ENCODE measurements around the gene C1GALT1.

The C1GALT1 gene

GRCh38 chr7:7202375-7202720 is 20.0 kb downstream of the C1GALT1 start:
- peak overlapping the region; percentile 75 for H3K4me3 Mint-ChIP-seq
- H3K27ac Mint-ChIP-seq = peak overlapping the region; percentile 81
- H3K27me3 Mint-ChIP-seq (ENCODE audit: low read depth) = no peaks in the 10 kb centered on the region
- peaks cover 32% of the 10 kb centered on the region for H3K36me3 Mint-ChIP-seq (ENCODE audit: low read depth)
- H3K4me1 Mint-ChIP-seq (ENCODE audit: low read depth) = peaks cover 68% of the 10 kb centered on the region
- peaks cover 14% of the 10 kb centered on the region for H3K9me3 Mint-ChIP-seq

- H3K4me1 Mint-ChIP-seq (ENCODE audit: low read depth) = peaks cover 65% of the 10 kb centered on the region
- peak overlapping the region; percentile 28 for H3K4me3 Mint-ChIP-seq
Measured at GRCh38 chr7:7203813-7204575, 21.6 kb downstream of the C1GALT1 start.

DNA sequence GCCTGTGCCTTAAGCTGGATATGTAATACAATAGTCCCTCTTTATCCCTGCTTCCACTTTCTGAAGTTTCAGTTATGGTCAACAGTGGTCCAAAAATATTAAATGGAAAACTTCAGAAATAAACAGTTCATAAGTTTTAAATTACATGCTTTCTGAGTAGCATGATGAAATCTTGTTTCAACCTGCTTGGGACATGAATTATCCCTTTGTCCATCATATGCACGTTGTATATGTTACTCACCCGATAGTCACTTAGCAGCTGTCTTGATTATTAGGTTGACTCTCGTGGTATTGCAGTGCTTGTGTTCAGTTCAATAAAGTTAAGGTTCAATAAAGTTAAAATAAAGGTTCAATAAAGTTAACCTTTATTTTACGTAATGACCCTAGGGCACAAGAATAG is 25.5 kb downstream of the C1GALT1 start:
- Mint-ChIP-seq H3K4me3 (no peak overlapping the region), H3K36me3 (ENCODE audit: low read depth) (peaks cover 28% of the 10 kb centered on the region), H3K27me3 (ENCODE audit: low read depth) (no peaks in the 10 kb centered on the region), H3K27ac (no peak overlapping the region), H3K4me1 (ENCODE audit: low read depth) (peaks cover 37% of the 10 kb centered on the region), H3K9me3 (peaks cover 8% of the 10 kb centered on the region)

More at GRCh38 chr7:7203813-7204575, 21.6 kb downstream of the C1GALT1 start:
- Mint-ChIP-seq H3K36me3 (ENCODE audit: low read depth) (peaks cover 24% of the 10 kb centered on the region), H3K27me3 (ENCODE audit: low read depth) (no peaks in the 10 kb centered on the region), H3K27ac (peak overlapping the region; percentile 17), H3K9me3 (peaks cover 10% of the 10 kb centered on the region)

DNA sequence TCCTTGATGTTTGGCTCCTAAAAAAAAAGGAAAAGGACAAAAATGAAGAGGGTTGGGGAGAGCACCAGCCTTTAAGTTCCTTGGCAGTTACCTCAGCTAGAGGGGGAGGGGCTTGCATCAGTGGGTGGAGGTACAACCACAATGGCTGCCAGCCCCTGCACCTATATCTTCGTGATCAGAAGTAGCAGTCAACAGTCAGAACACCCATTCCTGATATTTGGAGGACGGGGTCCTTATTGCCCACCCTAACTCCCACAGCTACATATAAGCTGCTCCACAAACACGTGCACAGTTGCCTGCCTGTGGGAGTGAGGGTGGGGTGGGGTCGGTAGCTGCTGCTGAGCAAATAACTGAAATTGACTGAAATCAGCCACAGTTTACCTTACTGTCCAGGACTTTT is 26.2 kb downstream of the C1GALT1 start:
- no peak overlapping the region for H3K27ac Mint-ChIP-seq
- H3K4me1 Mint-ChIP-seq (ENCODE audit: low read depth) = peaks cover 31% of the 10 kb centered on the region
- H3K9me3 Mint-ChIP-seq = peaks cover 8% of the 10 kb centered on the region
- H3K4me3 Mint-ChIP-seq = no peak overlapping the region
- no peaks in the 10 kb centered on the region for H3K27me3 Mint-ChIP-seq (ENCODE audit: low read depth)
- H3K36me3 Mint-ChIP-seq (ENCODE audit: low read depth) = peaks cover 28% of the 10 kb centered on the region

DNA sequence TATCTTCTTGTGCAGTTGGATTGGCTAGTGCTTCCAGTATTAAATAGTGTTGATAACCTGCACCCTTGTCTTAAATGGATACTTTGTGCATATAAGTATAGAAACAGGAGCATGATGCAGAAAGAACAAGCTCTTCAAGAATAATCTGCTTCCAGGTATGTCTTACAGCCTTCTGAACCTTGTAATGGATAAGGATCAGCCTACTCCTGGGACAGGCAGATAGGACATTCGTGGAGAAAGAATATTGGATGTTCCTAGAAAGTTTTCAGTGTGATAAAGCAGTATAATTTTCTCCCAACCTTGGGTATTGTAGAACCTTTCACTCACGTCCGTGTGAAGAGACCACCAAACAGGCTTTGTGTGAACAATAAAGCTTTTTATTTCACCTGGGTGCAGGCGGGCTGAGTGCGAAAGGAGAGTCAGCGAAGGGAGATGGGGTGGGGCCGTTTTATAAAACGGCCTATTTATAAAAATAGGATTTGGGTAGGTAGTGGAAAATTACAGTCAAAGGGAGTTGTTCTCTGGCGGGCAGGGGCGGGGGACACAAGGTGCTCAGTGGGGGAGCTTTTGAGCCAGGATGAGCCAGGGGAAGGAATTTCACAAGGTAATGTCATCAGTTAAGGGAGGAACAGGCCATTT is 27.2 kb downstream of the C1GALT1 start:
- H3K36me3 Mint-ChIP-seq (ENCODE audit: low read depth) = peaks cover 36% of the 10 kb centered on the region
- H3K9me3 Mint-ChIP-seq = peaks cover 8% of the 10 kb centered on the region
- no peak overlapping the region for H3K4me3 Mint-ChIP-seq
- no peaks in the 10 kb centered on the region for H3K27me3 Mint-ChIP-seq (ENCODE audit: low read depth)
- peaks cover 26% of the 10 kb centered on the region for H3K4me1 Mint-ChIP-seq (ENCODE audit: low read depth)
- H3K27ac Mint-ChIP-seq = no peak overlapping the region

DNA sequence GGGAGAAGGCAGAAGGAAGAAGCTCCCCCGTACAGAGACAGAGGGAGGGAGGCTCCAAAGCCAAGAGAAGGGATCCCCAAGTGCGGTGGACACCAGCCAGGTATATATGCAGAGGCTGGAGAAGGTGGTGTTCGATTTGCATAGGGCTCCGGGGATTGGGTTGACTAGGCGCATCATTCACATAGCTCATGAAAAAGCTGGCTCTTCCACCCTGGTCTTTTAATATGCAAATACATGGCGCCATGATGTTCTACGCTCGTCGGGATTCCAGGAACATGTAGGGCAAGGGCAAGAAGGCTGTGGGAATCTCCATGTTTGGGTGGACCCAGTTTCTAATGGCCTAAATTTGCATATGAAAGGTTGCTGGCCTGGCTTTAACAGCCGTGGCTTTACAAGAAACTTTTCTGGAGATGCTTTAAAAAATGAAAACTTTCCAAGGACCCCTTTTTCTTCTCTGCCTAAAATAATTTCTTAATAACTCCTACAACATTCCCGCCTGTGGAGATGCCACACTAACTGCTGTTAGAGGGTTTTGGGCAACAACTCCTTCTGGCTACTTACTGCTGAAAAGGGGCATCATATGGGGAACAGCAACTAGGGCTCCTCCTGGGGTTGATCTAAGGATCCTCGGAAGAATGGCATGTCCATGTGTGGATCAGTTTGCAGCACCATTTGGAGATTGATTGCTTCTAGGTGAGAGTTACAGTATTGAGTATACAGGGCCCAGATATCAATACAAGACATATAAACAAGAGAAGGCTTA is 28.3 kb downstream of the C1GALT1 start:
- H3K4me1 Mint-ChIP-seq (ENCODE audit: low read depth) = peaks cover 17% of the 10 kb centered on the region
- peaks cover 43% of the 10 kb centered on the region for H3K36me3 Mint-ChIP-seq (ENCODE audit: low read depth)

GRCh38 chr7:7212612-7213011 is 30.3 kb downstream of the C1GALT1 start:
- Mint-ChIP-seq H3K4me3 (no peak overlapping the region), H3K9me3 (no peaks in the 10 kb centered on the region), H3K27me3 (ENCODE audit: low read depth) (no peaks in the 10 kb centered on the region), H3K36me3 (ENCODE audit: low read depth) (peaks cover 43% of the 10 kb centered on the region), H3K27ac (no peak overlapping the region), H3K4me1 (ENCODE audit: low read depth) (peaks cover 9% of the 10 kb centered on the region)

More for the DNA sequence above, 28.3 kb downstream of the C1GALT1 start:
- no peak overlapping the region for H3K27ac Mint-ChIP-seq
- H3K27me3 Mint-ChIP-seq (ENCODE audit: low read depth) = no peaks in the 10 kb centered on the region
- no peak overlapping the region for H3K4me3 Mint-ChIP-seq
- H3K9me3 Mint-ChIP-seq = peaks cover 8% of the 10 kb centered on the region

DNA sequence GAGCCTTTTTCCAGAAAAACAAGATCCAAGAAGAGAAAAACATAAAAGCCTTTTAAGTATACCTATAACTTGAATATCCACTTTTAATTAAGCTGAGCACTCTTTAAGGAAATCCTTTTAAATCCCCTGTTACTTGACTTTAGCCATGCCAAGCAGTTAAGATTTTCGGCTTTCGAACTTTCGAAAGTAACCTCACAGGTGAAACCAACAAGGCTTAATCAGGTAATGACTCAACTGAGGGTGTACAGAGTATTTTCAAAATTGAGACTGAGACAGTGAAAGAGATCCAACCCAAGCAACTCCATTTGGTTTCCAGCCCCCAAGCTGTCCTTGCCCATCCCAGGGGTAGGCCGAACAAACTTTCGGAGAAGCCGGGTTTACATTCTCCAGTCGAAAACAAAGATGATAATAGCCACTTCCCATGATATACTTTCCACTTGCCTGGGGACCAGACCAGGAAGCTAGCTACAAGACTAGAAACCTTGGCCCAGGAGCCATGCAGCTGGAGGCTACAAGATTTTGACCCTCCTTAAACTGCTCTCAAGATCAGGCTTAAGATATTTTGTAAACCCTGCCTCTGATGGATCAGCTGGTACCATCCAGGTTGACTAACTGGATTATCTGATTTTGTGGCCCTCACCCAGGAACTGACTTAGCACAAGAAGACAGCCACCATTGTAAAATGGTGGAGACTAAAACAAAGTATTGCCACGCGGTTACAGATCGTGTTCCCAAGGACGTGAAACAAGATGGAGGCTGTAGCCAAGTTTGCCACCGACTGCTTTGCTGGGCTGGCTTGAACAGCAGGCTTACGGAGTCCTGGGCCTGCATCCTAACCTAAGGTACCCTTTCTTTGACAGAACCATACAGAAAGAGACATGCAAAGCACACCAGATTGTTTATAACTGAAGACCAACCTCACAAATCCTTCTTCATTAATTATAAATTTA is 32.3 kb downstream of the C1GALT1 start:
- peaks cover 48% of the 10 kb centered on the region for H3K36me3 Mint-ChIP-seq (ENCODE audit: low read depth)
- no peaks in the 10 kb centered on the region for H3K27me3 Mint-ChIP-seq (ENCODE audit: low read depth)
- no peaks in the 10 kb centered on the region for H3K9me3 Mint-ChIP-seq
- H3K4me3 Mint-ChIP-seq = no peak overlapping the region
- H3K4me1 Mint-ChIP-seq (ENCODE audit: low read depth) = peaks cover 7% of the 10 kb centered on the region
- no peak overlapping the region for H3K27ac Mint-ChIP-seq

DNA sequence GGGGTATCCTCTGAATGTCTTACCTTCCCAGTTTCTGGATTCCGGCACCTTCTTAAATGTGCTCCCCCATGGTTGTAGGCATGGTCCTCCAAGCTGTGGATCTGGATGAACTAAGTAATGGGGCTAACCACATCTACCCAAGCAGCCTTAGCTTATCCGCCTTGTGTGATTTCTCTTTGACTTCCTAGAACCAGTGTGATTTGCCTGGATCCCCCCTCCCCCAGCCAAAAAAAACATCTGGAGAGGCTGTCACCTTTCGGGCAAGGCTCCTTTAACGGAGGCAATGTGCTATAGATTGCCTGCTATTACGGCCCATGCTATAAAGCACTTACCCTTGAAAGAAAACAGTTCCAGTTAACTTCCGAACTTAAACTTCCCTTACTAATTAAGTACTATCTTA is 33.9 kb downstream of the C1GALT1 start:
- Mint-ChIP-seq H3K27ac (no peak overlapping the region), H3K4me1 (ENCODE audit: low read depth) (peaks cover 11% of the 10 kb centered on the region), H3K36me3 (ENCODE audit: low read depth) (peaks cover 41% of the 10 kb centered on the region), H3K9me3 (no peaks in the 10 kb centered on the region), H3K4me3 (no peak overlapping the region), H3K27me3 (ENCODE audit: low read depth) (no peaks in the 10 kb centered on the region)

- Mint-ChIP-seq H3K36me3 (ENCODE audit: low read depth) (peaks cover 46% of the 10 kb centered on the region), H3K4me1 (ENCODE audit: low read depth) (peaks cover 15% of the 10 kb centered on the region), H3K4me3 (no peak overlapping the region), H3K27me3 (ENCODE audit: low read depth) (no peaks in the 10 kb centered on the region), H3K9me3 (no peaks in the 10 kb centered on the region), H3K27ac (no peak overlapping the region)
Measured at GRCh38 chr7:7219216-7219615, 36.9 kb downstream of the C1GALT1 start.

DNA sequence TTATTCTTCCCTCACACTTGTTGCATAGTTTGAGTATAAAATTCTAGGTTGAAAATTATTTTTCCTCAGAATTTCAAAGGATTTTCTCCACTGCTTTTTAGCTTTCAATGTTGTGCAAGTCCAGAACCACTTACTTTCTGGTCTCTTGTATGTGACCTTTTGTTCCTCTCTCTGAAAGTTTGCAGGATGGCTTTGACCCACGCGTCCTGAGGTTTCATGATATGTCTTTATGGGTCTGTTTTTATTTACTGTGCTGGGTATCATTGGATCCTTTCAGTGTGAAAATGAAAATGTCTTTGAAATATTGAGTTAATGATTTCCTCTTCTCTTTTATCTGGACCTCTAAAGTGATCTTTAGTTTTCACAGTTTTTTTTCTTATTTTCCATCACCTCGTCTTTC is 38.5 kb downstream of the C1GALT1 start:
- Mint-ChIP-seq H3K4me3 (no peak overlapping the region), H3K27me3 (ENCODE audit: low read depth) (no peaks in the 10 kb centered on the region), H3K27ac (no peak overlapping the region), H3K36me3 (ENCODE audit: low read depth) (peaks cover 43% of the 10 kb centered on the region), H3K4me1 (ENCODE audit: low read depth) (peaks cover 15% of the 10 kb centered on the region), H3K9me3 (peaks cover 5% of the 10 kb centered on the region)

GRCh38 chr7:7221599-7222038 is 39.3 kb downstream of the C1GALT1 start:
- Mint-ChIP-seq H3K27me3 (ENCODE audit: low read depth) (no peaks in the 10 kb centered on the region), H3K9me3 (peaks cover 5% of the 10 kb centered on the region), H3K27ac (no peak overlapping the region), H3K36me3 (ENCODE audit: low read depth) (peaks cover 40% of the 10 kb centered on the region), H3K4me3 (no peak overlapping the region), H3K4me1 (ENCODE audit: low read depth) (peaks cover 15% of the 10 kb centered on the region)

DNA sequence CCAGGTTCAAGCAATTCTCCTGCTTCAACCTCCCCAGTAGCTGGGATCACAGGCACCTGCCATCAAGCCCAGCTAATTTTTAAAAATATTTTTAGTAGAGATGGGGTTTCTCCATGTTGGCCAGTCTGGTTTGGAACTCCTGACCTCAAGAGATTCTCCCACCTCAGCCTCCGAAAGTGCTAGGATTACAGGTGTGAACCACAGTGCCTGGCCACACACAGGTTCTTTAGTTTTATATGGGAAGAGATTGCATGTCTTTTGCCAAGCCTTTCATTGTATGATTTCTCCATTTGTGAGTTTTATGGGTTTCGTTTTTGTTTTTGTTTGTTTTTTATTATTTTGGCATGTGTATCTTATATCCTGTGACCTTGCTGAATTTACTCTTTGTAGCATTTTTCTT is 40.9 kb downstream of the C1GALT1 start:
- H3K4me3 Mint-ChIP-seq = no peak overlapping the region
- H3K36me3 Mint-ChIP-seq (ENCODE audit: low read depth) = peaks cover 28% of the 10 kb centered on the region
- H3K9me3 Mint-ChIP-seq = peaks cover 5% of the 10 kb centered on the region
- no peak overlapping the region for H3K27ac Mint-ChIP-seq
- no peaks in the 10 kb centered on the region for H3K27me3 Mint-ChIP-seq (ENCODE audit: low read depth)
- peaks cover 15% of the 10 kb centered on the region for H3K4me1 Mint-ChIP-seq (ENCODE audit: low read depth)

- H3K4me3 Mint-ChIP-seq = no peak overlapping the region
- no peaks in the 10 kb centered on the region for H3K27me3 Mint-ChIP-seq (ENCODE audit: low read depth)
- H3K4me1 Mint-ChIP-seq (ENCODE audit: low read depth) = peaks cover 18% of the 10 kb centered on the region
- H3K9me3 Mint-ChIP-seq = peaks cover 16% of the 10 kb centered on the region
- H3K27ac Mint-ChIP-seq = no peak overlapping the region
- peaks cover 36% of the 10 kb centered on the region for H3K36me3 Mint-ChIP-seq (ENCODE audit: low read depth)
Measured at GRCh38 chr7:7226407-7226806, 44.1 kb downstream of the C1GALT1 start.

Data from T-helper 1 cell treated with Interleukin-12 subunit alpha and Interleukin-12 subunit beta and Interleukin-4 antibody, amounts not matched to agents 30 μg/mL and 1 μg/mL, for 36 hours (primary cell).